ENCODE results near the gene PDXK.

Gene PDXK

GRCh38 chr21:43794857-43795256 is 75.9 kb downstream of the PDXK start:
- no peak overlapping the region for H3K4me2 ChIP-seq (ENCODE audit: low read length)
- no peak overlapping the region for H4K12ac ChIP-seq (ENCODE audit: low read depth, low read length)
- no peak overlapping the region for H3K27ac ChIP-seq (ENCODE audit: low read depth, low read length)
- no peaks in the 10 kb centered on the region for H3K27me3 ChIP-seq (ENCODE audit: insufficient read depth, low read length)
- H2BK12ac ChIP-seq (ENCODE audit: low read length): no peak overlapping the region
- H3K9me3 ChIP-seq (ENCODE audit: insufficient read depth, low read depth, low read length): no peaks in the 10 kb centered on the region
- H3K4me3 ChIP-seq (ENCODE audit: low read depth, low read length): no peak overlapping the region
- no peak overlapping the region for H3K9ac ChIP-seq (ENCODE audit: low read length)
- H4K8ac ChIP-seq (ENCODE audit: low read depth, low read length): no peak overlapping the region
- no peak overlapping the region for H3K4ac ChIP-seq (ENCODE audit: low read depth, low read length)
- no peak overlapping the region for H3K23ac ChIP-seq (ENCODE audit: low read length)
- no peak for DNase-seq
- H3K14ac ChIP-seq (ENCODE audit: low read length): no peak overlapping the region
- H3K18ac ChIP-seq (ENCODE audit: low read length): no peak overlapping the region
- H3K79me1 ChIP-seq (ENCODE audit: low read length): no peaks in the 10 kb centered on the region
- H2AK5ac ChIP-seq (ENCODE audit: low read length): no peak overlapping the region
- H3K36me3 ChIP-seq (ENCODE audit: control insufficient read depth in 1 of 2, insufficient read depth in 2 of 2, low read length in 2 of 2): peaks cover 76 to 83% of the 10 kb centered on the region in 2 experiments
- H2BK120ac ChIP-seq (ENCODE audit: insufficient read depth, low read length, poor library complexity): no peak overlapping the region
- WGBS (ENCODE audit: extremely low coverage, insufficient coverage, insufficient read length): no CpG with 5 or more reads among the region's 14 CpGs
- peaks cover 3% of the 10 kb centered on the region for H3K79me2 ChIP-seq (ENCODE audit: control insufficient read depth, insufficient read depth, low read length, poor library complexity)
- no peak overlapping the region for H2BK5ac ChIP-seq (ENCODE audit: low read depth, low read length, poor library complexity)
- H4K91ac ChIP-seq (ENCODE audit: low read depth, low read length): no peak overlapping the region
- H3K4me1 ChIP-seq (ENCODE audit: control insufficient read depth in 1 of 2, insufficient read depth in 2 of 2, low read length in 2 of 2): peaks cover 7% of the 10 kb centered on the region in 2 experiments
- H2AFZ ChIP-seq (ENCODE audit: insufficient read depth, low read length, poor library complexity): no peak overlapping the region

DNA sequence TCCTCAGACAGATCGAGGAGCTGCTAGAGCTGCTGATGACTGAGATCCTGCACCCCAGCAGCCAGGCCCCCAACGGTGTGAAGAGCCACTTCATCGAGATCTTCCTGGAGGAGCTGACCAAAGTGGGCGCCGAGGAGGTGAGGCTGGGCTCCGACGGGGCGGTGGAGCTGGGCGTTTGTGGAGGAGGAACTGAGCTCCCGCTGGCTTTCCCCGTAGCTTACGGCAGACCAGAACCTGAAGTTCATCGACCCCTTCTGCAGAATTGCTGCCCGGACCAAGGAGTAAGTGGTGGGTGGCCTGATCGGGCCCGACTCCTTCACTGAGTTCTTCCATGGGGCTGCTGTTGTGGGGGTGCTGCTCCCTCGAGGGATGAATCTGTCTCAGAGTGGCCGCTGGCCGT is 78.5 kb downstream of the PDXK start:
- no peak overlapping the region for H2AFZ ChIP-seq (ENCODE audit: insufficient read depth, low read length, poor library complexity)
- DNase-seq: no peak
- no peak overlapping the region for H2BK12ac ChIP-seq (ENCODE audit: low read length)
- H3K9ac ChIP-seq (ENCODE audit: low read length): no peak overlapping the region
- no peaks in the 10 kb centered on the region for H3K27me3 ChIP-seq (ENCODE audit: insufficient read depth, low read length)
- no peak overlapping the region for H3K4me3 ChIP-seq (ENCODE audit: low read depth, low read length)
- no peak overlapping the region for H4K8ac ChIP-seq (ENCODE audit: low read depth, low read length)
- H3K4ac ChIP-seq (ENCODE audit: low read depth, low read length): no peak overlapping the region
- WGBS (ENCODE audit: extremely low coverage, insufficient coverage, insufficient read length): no CpG with 5 or more reads among the region's 19 CpGs
- peaks cover 88 to 95% of the 10 kb centered on the region in 2 experiments for H3K36me3 ChIP-seq (ENCODE audit: control insufficient read depth in 1 of 2, insufficient read depth in 2 of 2, low read length in 2 of 2)
- no peak overlapping the region for H2BK120ac ChIP-seq (ENCODE audit: insufficient read depth, low read length, poor library complexity)
- H2AK5ac ChIP-seq (ENCODE audit: low read length): no peak overlapping the region
- H3K4me2 ChIP-seq (ENCODE audit: low read length): no peak overlapping the region
- no peaks in the 10 kb centered on the region for H3K9me3 ChIP-seq (ENCODE audit: insufficient read depth, low read depth, low read length)
- no peak overlapping the region for H2BK5ac ChIP-seq (ENCODE audit: low read depth, low read length, poor library complexity)
- H3K4me1 ChIP-seq (ENCODE audit: control insufficient read depth in 1 of 2, insufficient read depth in 2 of 2, low read length in 2 of 2): no peaks in the 10 kb centered on the region
- no peak overlapping the region for H4K12ac ChIP-seq (ENCODE audit: low read depth, low read length)
- no peaks in the 10 kb centered on the region for H3K79me2 ChIP-seq (ENCODE audit: control insufficient read depth, insufficient read depth, low read length, poor library complexity)
- no peak overlapping the region for H3K14ac ChIP-seq (ENCODE audit: low read length)
- no peak overlapping the region for H3K18ac ChIP-seq (ENCODE audit: low read length)
- no peak overlapping the region for H3K23ac ChIP-seq (ENCODE audit: low read length)
- no peak overlapping the region for H4K91ac ChIP-seq (ENCODE audit: low read depth, low read length)
- H3K27ac ChIP-seq (ENCODE audit: low read depth, low read length): no peak overlapping the region
- no peaks in the 10 kb centered on the region for H3K79me1 ChIP-seq (ENCODE audit: low read length)

- no peak overlapping the region for H3K18ac ChIP-seq (ENCODE audit: low read length)
Measured at GRCh38 chr21:43797925-43798715, 79.2 kb downstream of the PDXK start.

GRCh38 chr21:43799301-43799840 is 80.4 kb downstream of the PDXK start:
- H3K27me3 ChIP-seq (ENCODE audit: insufficient read depth, low read length): no peaks in the 10 kb centered on the region
- H3K9ac ChIP-seq (ENCODE audit: low read length): no peak overlapping the region
- H4K8ac ChIP-seq (ENCODE audit: low read depth, low read length): no peak overlapping the region
- no peak overlapping the region for H3K14ac ChIP-seq (ENCODE audit: low read length)
- H2AK5ac ChIP-seq (ENCODE audit: low read length): no peak overlapping the region
- no peaks in the 10 kb centered on the region for H3K79me1 ChIP-seq (ENCODE audit: low read length)
- no peak overlapping the region for H3K18ac ChIP-seq (ENCODE audit: low read length)
- no peak overlapping the region for H2BK120ac ChIP-seq (ENCODE audit: insufficient read depth, low read length, poor library complexity)
- H3K79me2 ChIP-seq (ENCODE audit: control insufficient read depth, insufficient read depth, low read length, poor library complexity): no peaks in the 10 kb centered on the region
- peaks cover 2% of the 10 kb centered on the region for H3K9me3 ChIP-seq (ENCODE audit: insufficient read depth, low read depth, low read length)
- no CpG with 5 or more reads among the region's 19 CpGs for WGBS (ENCODE audit: extremely low coverage, insufficient coverage, insufficient read length)
- no peak overlapping the region for H3K4me2 ChIP-seq (ENCODE audit: low read length)
- H2BK12ac ChIP-seq (ENCODE audit: low read length): no peak overlapping the region
- H2BK5ac ChIP-seq (ENCODE audit: low read depth, low read length, poor library complexity): no peak overlapping the region
- H3K23ac ChIP-seq (ENCODE audit: low read length): no peak overlapping the region
- DNase-seq: no peak
- no peak overlapping the region for H3K4ac ChIP-seq (ENCODE audit: low read depth, low read length)
- no peak overlapping the region for H4K12ac ChIP-seq (ENCODE audit: low read depth, low read length)
- H4K91ac ChIP-seq (ENCODE audit: low read depth, low read length): no peak overlapping the region
- H3K36me3 ChIP-seq (ENCODE audit: control insufficient read depth in 1 of 2, insufficient read depth in 2 of 2, low read length in 2 of 2): peaks cover 90 to 94% of the 10 kb centered on the region in 2 experiments
- no peaks in the 10 kb centered on the region for H3K4me1 ChIP-seq (ENCODE audit: control insufficient read depth in 1 of 2, insufficient read depth in 2 of 2, low read length in 2 of 2)
- no peak overlapping the region for H3K27ac ChIP-seq (ENCODE audit: low read depth, low read length)
- H3K4me3 ChIP-seq (ENCODE audit: low read depth, low read length): no peak overlapping the region
- H2AFZ ChIP-seq (ENCODE audit: insufficient read depth, low read length, poor library complexity): no peak overlapping the region

More at GRCh38 chr21:43797925-43798715, 79.2 kb downstream of the PDXK start:
- no peaks in the 10 kb centered on the region for H3K4me1 ChIP-seq (ENCODE audit: control insufficient read depth in 1 of 2, insufficient read depth in 2 of 2, low read length in 2 of 2)
- peaks cover 89 to 95% of the 10 kb centered on the region in 2 experiments for H3K36me3 ChIP-seq (ENCODE audit: control insufficient read depth in 1 of 2, insufficient read depth in 2 of 2, low read length in 2 of 2)
- WGBS (ENCODE audit: extremely low coverage, insufficient coverage, insufficient read length): no CpG with 5 or more reads among the region's 30 CpGs
- no peak overlapping the region for H3K4me2 ChIP-seq (ENCODE audit: low read length)
- H2AFZ ChIP-seq (ENCODE audit: insufficient read depth, low read length, poor library complexity): no peak overlapping the region
- H4K91ac ChIP-seq (ENCODE audit: low read depth, low read length): no peak overlapping the region
- no peak overlapping the region for H2AK5ac ChIP-seq (ENCODE audit: low read length)
- no peaks in the 10 kb centered on the region for H3K27me3 ChIP-seq (ENCODE audit: insufficient read depth, low read length)
- H2BK5ac ChIP-seq (ENCODE audit: low read depth, low read length, poor library complexity): no peak overlapping the region
- H2BK120ac ChIP-seq (ENCODE audit: insufficient read depth, low read length, poor library complexity): no peak overlapping the region
- no peak overlapping the region for H3K9ac ChIP-seq (ENCODE audit: low read length)
- no peak overlapping the region for H2BK12ac ChIP-seq (ENCODE audit: low read length)
- H3K27ac ChIP-seq (ENCODE audit: low read depth, low read length): no peak overlapping the region
- no peak overlapping the region for H3K4ac ChIP-seq (ENCODE audit: low read depth, low read length)
- no peak overlapping the region for H3K23ac ChIP-seq (ENCODE audit: low read length)
- no peak overlapping the region for H3K4me3 ChIP-seq (ENCODE audit: low read depth, low read length)
- H3K79me1 ChIP-seq (ENCODE audit: low read length): no peaks in the 10 kb centered on the region
- H4K8ac ChIP-seq (ENCODE audit: low read depth, low read length): no peak overlapping the region
- DNase-seq: no peak
- no peak overlapping the region for H3K14ac ChIP-seq (ENCODE audit: low read length)
- no peaks in the 10 kb centered on the region for H3K79me2 ChIP-seq (ENCODE audit: control insufficient read depth, insufficient read depth, low read length, poor library complexity)
- H3K9me3 ChIP-seq (ENCODE audit: insufficient read depth, low read depth, low read length): peaks cover 2% of the 10 kb centered on the region
- no peak overlapping the region for H4K12ac ChIP-seq (ENCODE audit: low read depth, low read length)
